GM18526 (cell line): Measurements from ENCODE around the gene SUPT3H.

Experiments used
- POLR2A ChIP-seq: IDR thresholded peaks from 3 replicates; pipeline ENCODE4 v1.6.1; 2011; ENCODE audit not compliant: insufficient read length; ENCODE audit errors: extremely low read depth

SUPT3H gene

DNA sequence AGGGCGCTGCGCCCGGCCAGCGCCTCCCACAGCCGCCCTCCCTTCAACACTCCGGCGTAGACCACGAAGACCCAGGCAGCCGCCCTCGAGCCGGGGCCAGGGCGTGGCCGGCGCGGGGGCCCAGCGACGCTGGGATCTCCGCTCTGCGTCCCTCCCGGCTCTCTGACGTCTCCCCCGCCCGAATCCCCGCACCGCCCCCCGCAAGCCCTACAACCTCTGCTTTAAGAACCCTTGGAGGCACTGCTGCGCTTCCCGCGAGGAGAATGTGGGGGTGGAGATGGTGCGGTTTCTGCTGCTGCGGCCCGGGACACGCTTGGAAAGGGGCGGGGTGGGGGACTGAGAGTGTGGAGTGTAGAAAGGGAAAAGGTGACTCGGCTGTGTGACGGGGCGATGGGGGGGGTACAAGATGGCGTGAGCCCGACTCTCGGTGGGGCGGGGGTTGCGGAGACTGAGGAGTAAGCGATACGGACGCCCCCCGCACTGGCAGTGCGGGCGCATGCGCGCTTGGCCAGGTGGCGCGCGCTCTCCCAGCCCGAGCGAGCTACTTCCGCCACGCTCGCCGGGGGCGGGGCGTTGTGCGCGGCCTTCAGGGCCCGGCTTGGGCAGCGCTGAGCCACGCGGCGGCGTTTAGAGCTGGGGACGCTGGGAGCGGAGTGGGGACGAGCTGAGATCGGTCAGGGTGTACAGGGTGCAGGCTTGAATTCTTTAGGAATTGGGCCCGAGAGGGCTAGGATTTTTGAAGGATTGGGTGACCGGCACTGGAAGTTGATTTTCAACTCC, at the start of gene SUPT3H:
SUPT3H (minus strand) TSS at position 381 of the 780 bp plus-strand sequence.
- peak; percentile 79 for TF ChIP-seq POLR2A

DNA sequence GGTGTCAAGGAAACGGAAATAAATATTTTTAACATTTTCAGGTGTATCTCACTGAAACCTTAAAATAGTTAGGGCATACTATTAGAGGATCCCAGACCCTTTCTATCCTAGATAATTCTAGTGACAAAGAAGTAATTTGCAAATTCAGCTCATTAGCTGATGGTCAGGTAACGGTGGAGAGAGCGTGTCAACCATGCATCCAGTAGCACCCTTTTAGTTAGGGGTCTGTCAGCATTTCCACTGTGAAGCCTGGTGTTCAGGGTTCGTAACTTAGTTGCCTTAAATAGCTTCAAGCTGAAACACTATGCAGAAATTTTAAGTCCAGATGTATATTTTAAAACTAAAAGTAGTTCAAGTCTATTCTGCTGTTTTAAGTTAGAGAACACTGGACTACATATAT, 48.5 kb upstream of the SUPT3H start:
- no peak for TF ChIP-seq POLR2A

DNA sequence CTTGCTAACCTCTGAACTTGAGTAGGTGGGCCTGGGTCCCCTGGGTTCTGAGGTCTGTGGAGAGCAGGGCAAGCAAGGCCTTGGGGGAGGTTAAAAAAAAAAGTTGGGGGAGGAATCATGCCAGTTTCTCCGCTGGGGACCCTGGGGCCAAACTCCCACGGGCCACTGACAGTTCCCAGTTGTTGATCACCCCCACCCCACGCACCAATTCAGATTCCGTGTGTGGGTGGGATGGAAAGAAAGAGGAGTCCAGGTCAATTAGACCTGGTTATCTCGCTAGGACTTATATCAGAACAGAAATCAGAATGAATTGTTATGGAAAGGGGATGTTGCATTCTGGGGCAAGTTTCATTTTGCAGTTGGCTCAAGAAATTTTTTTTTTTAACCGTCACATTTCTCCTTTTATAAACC, 46.7 kb upstream of the SUPT3H start:
- no peak for TF ChIP-seq POLR2A

DNA sequence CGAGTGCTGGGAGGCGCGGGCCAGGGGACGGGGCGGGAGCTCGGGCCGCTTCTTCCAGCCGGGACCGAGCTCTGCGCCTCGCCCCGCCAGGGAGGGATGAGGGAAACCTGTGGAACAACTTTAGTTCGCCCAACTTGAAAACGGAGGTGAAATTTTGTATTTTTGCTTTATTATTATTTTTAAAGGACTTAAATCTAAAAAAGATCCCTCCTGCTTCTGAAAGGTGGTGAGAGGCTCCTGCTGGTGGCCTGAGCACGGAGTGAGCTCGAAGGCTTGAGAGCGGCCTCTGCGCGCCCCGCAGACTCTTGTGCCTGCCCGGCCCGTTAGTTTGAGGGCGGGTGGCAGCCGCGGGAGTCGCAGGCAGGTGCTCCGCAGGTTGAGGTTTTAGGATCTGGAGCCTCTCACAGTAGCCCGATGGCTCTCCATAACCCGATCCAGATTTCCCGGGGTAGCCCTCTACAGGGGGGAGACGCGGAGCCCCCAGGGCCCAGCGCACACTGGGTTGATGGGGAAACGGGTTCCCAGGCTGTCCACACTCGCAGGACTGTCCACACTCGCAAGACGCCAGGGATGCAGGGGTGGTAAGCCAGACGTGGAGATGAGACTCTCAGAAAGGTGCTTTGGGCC, 46.2 kb upstream of the SUPT3H start:
- TF ChIP-seq POLR2A: no peak

DNA sequence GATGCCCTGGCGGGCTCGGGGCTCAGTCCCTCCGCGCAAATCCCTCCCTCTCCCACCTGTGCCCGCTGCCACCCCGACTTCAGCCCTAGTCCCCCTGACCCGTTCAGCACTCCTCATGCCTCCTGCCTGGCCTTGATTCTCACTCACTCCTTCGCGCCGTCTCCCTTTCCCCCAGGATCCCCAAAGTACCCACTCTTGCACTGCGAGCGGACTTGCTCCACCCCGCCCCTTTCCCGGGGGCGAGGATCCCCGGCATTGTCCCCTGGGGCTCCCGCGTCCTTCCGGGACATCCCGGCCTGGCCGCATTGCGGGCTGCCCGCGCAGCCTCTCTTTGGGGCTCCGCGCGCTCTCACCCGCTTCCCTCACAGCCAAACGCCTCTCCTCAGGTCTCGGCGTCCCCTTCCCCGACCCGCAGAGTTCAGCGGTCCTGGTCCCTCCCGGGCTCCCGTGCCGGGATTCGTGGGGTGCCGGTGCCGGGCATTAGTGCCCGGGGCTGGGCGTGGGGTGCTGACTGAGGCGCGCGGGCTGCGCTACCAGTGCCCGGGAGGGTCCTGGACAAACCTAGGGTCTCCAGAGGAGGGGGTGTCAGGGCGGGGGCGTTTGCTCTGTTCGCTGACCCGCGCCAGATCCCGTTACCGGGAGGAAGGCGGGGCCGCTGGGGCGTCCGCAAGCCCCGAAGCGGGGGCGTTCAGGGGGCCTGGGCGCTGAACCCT, 45.5 kb upstream of the SUPT3H start:
- TF ChIP-seq POLR2A: no peak

DNA sequence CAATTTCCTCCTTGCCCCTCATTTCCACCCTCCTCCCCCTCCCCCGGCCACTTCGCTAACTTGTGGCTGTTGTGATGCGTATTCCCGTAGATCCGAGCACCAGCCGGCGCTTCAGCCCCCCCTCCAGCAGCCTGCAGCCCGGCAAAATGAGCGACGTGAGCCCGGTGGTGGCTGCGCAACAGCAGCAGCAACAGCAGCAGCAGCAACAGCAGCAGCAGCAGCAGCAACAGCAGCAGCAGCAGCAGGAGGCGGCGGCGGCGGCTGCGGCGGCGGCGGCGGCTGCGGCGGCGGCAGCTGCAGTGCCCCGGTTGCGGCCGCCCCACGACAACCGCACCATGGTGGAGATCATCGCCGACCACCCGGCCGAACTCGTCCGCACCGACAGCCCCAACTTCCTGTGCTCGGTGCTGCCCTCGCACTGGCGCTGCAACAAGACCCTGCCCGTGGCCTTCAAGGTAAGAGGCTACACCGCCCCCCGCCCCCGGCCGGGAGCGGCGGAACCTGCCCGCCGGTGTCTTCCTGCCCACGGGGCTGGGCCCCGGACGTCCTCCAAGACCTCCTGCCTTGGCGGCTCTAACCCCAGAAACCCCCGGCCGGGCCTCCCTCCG, 44.9 kb upstream of the SUPT3H start:
- no peak for TF ChIP-seq POLR2A

DNA sequence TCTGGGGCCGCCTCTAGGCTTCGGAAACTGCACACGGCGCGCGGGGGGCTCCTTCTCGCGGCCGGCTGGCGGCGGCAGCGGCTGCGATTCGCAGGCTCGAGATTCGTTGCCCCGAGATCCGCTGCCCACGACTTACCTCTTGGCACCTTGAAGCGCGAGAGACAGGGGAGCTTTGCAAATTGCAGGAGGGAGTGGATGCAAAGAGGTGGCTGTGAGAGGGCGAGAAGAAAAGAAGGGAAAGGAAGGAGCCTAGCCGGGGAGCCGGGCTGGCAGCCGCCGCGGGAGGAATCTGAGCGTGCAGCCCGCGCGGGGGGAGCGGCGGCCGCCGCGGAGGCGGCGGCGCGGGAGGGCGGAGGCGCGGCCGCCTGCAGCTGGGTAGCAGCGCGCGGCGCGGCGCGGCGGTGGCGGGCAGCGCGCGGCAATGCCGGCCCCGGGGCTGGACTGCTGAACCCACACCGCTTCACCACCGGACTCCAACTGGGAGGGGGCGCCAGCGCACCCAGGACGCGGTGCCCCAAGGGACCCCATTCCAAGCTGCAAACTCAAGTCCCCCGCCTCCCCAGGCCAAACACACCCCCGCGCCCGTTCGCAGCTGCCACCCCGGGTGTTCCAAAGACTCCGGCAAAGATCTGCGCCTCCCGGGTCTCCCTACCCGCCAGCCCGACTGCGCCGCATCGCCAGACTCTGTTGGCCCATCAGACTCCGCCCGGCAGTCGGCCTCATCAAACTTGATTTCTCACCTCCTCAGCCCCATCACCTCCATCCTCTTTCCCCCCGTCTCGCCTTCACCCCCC, 44.2 kb upstream of the SUPT3H start:
- TF ChIP-seq POLR2A: no peak

DNA sequence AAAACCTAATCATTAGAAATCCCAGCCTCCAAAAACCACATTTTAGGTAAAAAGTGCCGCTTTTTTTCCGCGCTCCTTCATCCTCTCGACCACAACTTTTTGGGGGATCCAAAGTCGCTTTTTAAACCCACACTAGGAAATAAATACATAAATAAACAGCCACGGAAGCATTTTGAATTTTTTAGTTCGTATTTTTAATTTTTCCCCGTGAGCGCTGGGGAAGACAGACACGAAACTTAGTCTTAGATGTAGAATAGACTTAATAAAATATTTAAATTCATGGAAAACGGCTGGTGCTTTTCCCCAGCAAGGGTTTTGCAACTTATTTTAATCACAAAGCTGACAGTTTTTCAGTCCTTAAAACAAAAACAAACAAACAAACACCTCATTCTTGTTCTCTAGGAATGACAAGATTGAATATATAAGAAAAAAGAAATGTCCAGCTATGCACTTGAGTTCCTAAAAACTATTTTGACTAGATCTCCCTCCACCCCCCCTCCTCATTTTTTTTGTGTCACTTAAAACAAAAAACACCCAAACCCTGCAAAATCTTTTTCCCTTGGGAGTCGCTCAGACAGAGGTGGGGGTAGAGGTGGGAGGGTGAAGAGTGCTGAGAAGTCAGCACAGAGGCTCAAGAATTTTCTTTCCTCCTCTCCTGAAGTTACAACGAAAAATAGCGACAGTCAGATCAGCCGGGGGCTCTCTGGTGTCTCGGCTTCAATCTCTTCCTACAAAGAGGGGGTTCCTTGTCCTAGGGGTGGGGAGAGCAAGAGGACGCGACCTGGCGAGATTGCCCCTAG, 43.4 kb upstream of the SUPT3H start:
- TF ChIP-seq POLR2A: no peak

DNA sequence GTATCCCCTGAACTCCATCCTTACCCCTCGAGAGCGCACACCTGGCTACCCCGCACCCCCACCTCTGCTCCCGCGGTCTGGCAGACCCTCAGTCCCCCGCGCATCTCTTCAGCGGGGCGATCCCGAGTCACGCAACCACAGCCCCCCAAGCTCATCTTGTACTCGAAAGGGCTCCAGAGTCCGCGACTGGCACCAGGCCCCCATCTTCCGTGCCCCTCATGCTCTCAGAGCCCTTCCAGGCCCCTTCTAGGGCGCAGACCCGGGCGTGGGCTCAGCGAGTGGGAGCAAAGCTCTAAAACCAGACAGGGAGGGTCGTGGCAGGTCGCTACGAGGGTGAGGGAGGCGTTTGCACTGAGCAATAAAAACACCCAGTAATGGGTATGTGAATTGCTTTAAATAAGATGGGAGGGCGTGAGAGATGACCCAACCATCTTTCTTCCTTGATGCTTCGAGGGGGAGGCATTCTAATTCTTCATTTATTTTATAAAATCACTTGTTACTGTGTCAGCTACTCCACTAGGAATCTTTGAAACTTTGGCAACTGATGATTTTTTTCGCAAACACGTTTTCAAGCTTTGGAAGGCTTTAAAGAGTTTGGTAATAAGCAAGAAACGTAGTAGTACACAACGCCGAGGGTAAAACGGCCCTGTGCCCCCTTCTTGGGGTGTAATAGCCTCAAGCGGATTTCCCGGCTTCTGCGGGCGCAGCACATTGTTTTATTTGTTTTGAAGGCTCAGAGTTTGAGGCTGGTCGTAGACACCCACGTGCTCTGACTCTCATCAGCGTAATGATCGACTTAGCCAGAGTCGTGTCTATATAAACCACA, 42.6 kb upstream of the SUPT3H start:
- TF ChIP-seq POLR2A: no peak

DNA sequence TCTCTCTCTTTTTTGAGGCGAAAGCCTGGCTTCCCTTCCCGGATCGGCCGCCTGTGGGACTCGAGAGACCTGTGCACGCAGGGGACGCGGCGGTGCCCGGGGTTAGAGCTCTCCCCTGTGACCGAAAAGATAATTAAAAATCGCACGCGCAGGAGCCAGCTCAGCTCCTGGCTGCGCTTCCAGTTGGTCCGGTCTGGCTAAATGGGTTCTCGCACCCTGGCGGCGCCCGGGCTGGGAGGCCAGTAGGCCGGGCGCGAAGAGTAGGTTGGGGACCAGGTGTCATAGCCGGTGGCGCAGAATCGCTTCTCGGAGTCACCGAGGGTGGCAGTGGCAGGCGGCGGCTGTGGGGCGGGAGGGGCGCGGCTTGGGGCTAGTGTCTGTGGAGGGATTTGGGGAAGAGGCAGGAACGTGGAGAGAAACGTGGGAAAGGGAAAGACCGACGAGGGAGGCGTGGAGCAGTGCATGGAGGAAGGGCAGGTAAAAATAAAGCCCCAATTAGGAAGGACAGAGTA, 41.9 kb upstream of the SUPT3H start:
- no peak for TF ChIP-seq POLR2A

DNA sequence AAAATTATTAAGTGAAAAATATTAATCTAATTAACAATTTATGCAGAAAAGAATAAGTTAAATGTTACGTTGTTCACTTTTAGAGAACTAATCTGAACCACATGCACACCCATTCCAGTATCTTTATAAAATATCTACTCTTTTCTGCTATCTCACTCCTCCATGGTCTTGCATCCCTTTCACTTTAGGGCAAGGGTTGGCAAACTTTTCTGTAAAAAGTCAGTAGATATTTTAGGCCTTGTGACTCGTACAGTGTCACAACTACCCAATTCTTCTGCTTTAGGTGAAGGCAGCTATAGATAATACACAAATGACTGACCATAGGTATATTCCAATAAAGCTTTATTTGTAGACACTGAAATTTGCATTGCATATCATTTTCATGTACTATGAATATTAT, 39.7 kb upstream of the SUPT3H start:
- no peak for TF ChIP-seq POLR2A

DNA sequence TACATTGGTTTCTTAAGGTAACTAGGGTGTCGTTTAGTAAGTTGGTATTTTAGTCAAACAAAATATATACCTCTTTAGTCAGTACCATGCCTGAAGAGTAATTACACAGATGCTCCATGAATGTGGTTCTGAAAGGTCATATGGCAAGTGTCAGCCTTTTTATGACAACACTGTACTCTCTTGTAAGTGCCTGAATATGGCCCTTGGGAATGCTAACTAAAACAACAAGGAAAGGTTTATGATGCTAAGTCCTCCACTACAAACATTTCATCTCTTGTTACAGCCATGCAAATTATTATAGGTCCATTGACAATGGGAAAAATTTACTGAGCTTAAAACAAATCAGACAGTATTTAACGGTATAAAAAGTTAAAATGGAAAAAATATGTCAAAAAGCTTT, 39.0 kb upstream of the SUPT3H start:
- TF ChIP-seq POLR2A: no peak
